Measurements from ENCODE around the gene SLCO2A1.

SLCO2A1 gene

DNA sequence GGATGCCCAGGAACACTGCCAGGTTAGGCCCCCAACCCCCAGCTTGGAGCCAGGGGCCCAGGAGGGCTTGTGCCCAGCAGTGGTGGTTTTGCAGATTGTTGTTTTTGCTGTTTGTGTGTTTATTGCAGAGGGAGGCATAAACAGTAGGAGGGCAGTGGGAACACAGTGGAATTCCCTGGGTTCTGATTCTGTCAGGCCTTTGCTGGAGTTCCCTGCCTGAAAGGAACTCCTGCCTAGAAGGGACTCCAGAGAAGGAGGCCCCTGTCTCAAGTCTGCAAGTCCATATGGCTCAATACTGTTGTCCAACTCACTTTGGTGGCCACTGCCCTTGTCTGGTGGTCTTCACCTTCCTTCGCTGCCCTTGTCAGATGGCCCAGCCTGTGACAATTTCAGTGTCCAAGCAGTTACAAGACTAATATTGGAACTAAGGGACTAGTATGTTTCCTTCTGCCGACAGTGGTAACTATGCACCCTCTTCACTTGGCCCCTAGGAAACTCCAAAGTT lies 86.6 kb downstream of the SLCO2A1 start:
- no peak for TF ChIP-seq ZNF274 (IDR thresholded peaks at IDR 0.05; ENCODE audit: low read depth, low read length)
- no peak overlapping the region for H3K4me3 ChIP-seq (ENCODE audit: low read length)

DNA sequence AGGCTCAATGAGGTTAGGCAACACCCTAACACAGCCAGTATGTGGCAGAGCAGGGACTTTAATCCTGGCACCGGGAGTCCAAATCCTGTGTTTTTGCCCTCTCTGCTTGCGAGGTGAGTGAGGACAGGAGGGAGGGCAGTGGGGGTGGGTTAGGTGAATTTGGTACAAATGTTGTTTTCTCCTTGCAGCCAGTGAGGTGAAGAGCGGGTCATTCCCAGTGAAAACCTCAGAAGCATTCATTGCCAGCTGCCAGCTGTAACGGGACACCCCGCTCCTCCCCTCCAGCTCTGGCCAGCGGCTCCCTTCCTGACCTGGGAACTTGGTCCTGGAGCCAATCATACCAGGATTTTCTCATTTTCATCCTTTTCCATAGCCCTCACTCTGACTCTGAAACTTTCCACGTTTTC lies 88.3 kb downstream of the SLCO2A1 start:
- H3K4me3 ChIP-seq (ENCODE audit: low read length), result no peak overlapping the region
- TF ChIP-seq ZNF274 (IDR thresholded peaks at IDR 0.05; ENCODE audit: low read depth, low read length), result no peak

DNA sequence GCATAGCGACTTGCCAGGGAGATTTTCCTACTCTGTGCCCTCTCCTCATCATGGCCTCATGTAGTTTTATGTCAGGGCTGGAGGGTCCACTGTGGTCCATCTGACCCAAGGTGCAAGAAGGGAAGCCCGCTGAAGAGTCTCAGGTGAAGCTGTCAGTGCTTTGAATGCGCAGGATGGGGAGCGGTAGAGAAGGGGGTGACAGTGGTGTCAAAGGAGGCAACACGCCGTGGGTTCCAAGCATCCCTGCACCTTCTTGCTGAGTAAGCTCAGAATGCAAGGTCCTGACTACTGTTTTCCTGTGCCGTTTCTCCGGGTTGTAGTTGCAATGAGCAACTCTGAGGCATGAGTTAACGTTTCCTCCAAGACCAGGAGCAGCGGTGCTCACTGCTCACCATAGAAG lies 89.2 kb downstream of the SLCO2A1 start:
- TF ChIP-seq ZNF274 (IDR thresholded peaks at IDR 0.05; ENCODE audit: low read depth, low read length), result no peak

DNA sequence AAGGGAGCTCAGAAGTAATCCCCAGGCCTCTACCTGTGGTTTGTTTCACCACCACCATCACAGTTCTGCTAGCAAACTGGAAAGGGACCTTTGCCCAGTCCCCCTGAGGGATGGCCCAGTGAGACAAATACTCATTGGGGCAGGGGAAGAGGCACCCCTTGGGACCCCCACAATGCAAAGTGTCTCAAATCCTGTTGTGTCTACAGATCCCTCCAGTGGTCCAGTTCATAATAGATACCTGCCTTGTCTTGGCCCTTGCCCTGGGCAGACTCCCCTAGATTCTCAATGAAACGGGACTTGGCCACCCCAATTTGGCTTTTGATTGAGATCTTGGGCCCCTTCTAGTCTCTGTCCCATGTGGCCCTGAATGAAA lies 90.3 kb downstream of the SLCO2A1 start:
- TF ChIP-seq ZNF274 (IDR thresholded peaks at IDR 0.05; ENCODE audit: low read depth, low read length), result no peak
- no peak overlapping the region for H3K4me3 ChIP-seq (ENCODE audit: low read length)

More for the DNA sequence above, 89.2 kb downstream of the SLCO2A1 start:
- no peak overlapping the region for H3K4me3 ChIP-seq (ENCODE audit: low read length)

DNA sequence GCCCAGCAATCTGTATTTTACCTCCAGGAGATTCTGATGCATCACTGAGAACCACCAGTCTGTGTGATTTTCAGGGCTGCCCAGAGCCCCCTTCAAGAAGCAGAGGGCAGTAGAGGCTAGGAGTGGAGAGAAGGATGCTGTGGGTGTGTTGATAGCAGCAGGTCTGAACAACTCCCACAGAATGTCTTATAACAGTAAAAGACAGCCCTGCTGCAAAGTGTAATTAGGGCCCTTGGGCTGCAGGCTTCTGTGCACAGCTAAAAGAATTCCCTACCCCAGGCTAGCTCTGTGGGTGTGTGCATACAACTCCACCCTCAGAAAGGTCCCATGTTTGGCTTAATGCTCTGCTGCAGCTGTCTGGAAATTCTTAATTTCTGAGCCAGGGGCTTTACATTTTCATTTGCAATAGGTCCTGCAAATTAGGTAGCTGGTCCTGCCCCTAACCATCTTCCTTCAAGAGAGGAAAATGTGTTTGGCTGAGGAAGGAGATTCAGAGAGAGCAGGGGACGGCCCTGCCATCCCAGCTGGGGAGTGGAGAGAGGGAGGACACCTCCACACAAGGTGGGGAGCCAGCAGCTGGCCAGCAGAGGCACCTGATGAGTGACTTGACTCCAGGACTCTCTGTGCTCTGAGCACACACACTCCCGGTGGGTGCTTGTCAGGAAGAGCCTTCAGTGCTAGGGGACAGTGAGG lies 90.8 kb downstream of the SLCO2A1 start:
- H3K4me3 ChIP-seq (ENCODE audit: low read length), result no peak overlapping the region
- TF ChIP-seq ZNF274 (IDR thresholded peaks at IDR 0.05; ENCODE audit: low read depth, low read length), result no peak

DNA sequence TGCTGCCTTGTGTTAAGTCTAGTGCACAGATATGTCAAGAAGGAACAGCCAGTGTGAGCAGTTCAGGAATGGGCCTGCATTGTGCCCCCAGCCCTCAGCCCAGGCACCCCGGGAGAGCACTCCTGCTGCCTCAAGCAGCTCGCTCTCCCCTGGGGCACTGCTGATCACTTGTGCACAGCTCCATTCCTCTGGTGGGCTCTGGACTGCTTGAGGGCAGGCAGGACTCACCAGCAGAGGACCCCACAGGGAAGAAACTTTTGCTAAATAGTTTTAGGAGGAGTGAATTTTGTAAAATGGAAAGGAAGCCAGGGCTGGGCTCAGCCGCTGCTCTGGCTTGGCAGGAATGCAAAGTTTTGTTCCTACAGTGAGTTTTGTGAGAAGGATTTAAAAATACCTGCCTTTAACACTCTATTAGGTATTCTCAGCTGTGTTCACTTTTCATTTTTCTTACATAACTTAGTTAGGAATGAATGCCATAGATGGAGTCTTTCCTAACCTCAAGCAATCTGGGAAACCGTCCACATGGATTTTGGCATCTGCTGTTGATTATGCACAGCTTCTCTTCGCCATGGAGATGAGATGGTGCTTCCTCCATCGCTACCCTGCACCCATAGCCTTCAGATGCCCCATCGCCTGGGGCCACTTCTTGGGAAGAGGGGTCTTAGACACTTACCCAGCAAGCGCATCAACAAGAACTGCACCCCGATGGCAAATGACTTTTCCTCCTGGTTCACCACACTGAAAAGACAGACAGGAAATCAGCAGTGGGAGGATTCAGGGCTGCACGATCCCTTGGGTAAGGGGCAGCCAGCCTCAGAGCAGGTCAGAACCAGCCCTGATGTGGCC lies 91.7 kb downstream of the SLCO2A1 start:
- H3K4me3 ChIP-seq (ENCODE audit: low read length), result no peak overlapping the region
- TF ChIP-seq ZNF274 (IDR thresholded peaks at IDR 0.05; ENCODE audit: low read depth, low read length), result no peak

DNA sequence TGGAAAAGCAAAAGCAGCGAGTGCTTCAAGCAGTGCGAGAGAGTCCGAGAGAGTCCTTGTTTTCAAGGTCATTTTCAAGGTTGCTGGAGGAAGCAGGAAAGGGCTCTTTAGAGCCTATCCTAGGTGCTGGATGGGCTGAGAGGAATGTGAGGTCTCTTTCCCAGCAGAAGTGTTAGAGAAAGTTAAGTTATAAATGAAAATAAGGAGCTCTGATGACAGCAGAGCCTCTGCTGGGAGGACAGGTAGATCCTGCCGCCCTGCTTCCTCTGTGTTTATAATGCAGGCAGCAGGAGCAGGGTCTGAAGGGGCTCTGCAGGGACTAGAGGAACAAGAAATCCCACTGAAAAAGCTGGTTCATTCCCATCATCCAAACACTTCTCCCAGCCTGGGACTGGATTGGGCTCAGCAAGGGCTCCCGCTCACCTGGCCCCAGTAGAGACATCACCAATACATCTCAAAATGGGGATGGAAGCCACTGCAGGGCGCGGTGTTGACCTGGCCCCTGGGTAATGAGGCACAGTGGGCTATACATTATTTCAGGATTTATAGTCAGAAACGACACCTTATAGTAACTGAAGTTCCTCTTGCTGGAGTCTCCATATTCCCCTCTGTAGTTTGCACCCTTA lies 92.6 kb downstream of the SLCO2A1 start:
- no peak overlapping the region for H3K4me3 ChIP-seq (ENCODE audit: low read length)
- TF ChIP-seq ZNF274 (IDR thresholded peaks at IDR 0.05; ENCODE audit: low read depth, low read length), result no peak

DNA sequence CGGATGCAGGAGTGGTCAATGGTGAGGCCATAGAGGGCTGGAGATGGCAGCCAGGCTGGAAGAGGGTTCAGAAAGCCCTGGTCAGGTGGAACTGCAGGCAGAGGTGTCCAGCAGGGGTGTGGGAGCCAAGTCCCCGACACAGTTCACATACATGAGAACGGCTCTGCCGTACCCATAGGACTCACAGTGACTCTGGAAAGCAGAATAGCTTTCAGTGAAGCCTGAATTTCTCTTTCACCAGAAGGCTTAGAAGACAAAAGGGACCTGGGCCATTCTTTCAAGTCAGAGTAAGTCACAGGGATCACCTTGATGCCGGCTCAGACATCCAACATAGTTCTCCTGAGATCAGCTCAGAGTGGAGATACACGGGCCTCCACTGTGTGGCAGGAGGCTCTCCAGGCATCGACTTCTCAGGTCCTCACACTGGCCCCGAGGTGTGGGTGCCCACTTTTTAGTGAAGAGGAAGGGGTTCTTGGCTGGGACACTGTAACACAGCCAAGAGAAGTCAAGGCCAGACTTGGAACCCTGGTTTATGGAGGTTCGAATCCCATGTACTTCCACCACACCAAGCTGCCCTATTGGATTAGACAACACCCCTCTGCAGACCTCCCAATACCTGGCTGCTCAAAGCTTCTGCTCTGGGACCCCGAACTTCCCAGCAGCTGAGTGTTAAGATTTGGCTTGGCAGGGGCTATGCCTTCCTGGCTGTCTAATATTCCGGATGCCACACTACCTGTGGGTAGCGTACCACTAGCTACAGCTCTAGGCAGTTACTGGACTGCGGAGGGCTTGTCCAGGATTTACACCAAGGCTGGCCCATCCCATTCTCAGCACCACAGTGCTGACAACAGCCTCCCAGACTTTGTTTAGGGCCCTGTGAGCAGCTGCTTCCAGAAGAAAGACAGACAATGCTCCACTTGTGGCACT lies 93.6 kb downstream of the SLCO2A1 start:
- TF ChIP-seq ZNF274 (IDR thresholded peaks at IDR 0.05; ENCODE audit: low read depth, low read length), result no peak
- H3K4me3 ChIP-seq (ENCODE audit: low read length), result no peak overlapping the region

DNA sequence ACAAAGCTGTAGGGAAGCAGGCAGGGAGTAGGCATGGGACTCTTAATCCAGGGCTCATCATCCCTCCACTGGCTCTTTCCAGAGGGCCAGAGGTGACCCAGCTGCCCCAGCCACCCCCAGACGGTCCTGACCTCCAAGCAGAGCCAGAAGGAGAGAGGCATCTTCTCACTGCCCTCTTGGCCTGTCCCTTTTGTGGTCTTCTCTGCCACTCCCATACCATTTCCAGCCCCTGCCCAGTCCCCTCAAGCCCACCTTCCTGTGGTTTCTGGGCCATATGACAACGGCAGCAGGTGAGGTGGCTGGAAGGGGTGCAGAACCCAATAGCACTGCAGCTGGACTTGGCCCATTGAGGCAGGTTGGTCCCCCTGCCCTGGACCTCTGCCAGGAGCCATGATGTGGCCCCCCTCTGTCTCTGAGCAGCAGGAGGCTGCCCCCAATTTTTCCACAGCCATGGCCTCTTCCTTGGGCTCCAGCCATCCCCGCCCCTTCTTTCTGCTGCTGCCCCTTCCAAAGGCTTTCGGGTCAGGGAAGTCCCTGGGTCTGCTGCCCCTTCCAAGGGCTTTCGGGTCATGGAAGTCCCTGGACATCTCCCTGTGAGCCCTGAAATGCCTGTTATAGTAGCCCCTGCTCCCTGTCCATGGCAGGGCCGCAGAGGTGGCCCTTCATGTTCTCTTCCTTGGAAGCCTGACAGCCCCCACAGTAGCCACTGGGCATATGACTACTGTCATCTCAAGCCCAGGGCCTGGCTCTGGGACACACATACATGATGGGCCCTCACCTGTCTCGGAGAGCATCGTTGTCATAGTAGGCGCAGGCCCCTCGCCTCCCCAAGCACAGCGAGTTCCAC lies 94.5 kb downstream of the SLCO2A1 start:
- no peak for TF ChIP-seq ZNF274 (IDR thresholded peaks at IDR 0.05; ENCODE audit: low read depth, low read length)
- no peak overlapping the region for H3K4me3 ChIP-seq (ENCODE audit: low read length)

DNA sequence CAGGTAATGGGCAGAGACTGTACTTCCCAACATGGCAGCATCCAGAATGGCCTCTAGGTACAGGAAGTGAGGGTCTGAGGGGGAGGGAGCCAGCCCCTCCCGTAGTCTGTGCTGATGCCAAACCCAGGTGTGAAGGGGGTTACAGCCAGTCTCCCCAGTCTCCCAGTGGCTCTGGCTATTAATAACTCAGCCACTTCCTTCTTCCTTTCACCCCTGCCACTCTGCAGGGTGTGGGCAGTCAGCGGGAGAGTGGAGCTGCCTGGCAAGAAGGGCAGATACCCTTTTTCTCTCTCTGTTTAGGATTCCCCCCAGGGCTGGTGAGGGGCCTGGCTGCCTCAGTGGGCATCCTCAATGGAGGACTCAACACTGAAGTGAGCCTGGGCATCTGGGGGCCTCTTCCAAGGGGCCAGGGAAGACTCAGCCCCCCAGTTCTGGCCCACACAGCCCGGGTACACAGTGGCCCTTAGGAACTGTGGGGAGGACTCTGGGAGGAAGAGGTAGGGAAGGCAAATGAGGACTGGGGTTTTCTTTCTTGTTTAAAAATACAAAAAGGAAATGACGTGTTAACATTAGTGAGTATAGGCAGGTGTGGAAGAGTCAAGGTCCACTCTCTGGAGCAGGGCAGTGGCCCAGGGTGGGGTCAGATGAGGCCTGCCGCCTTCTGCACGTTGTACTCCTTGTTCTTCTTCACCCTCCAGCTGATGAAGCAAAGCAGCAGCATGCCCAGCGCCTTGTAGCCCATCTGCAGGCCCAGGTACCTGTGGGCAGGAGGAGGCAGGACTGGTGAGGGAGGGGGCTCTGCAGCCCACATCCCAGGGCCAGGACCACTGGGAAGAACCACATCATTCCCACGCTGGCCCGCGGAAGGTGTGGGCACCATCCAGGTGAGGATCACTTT lies 95.4 kb downstream of the SLCO2A1 start:
- TF ChIP-seq ZNF274 (IDR thresholded peaks at IDR 0.05; ENCODE audit: low read depth, low read length), result no peak
- H3K4me3 ChIP-seq (ENCODE audit: low read length), result no peak overlapping the region

DNA sequence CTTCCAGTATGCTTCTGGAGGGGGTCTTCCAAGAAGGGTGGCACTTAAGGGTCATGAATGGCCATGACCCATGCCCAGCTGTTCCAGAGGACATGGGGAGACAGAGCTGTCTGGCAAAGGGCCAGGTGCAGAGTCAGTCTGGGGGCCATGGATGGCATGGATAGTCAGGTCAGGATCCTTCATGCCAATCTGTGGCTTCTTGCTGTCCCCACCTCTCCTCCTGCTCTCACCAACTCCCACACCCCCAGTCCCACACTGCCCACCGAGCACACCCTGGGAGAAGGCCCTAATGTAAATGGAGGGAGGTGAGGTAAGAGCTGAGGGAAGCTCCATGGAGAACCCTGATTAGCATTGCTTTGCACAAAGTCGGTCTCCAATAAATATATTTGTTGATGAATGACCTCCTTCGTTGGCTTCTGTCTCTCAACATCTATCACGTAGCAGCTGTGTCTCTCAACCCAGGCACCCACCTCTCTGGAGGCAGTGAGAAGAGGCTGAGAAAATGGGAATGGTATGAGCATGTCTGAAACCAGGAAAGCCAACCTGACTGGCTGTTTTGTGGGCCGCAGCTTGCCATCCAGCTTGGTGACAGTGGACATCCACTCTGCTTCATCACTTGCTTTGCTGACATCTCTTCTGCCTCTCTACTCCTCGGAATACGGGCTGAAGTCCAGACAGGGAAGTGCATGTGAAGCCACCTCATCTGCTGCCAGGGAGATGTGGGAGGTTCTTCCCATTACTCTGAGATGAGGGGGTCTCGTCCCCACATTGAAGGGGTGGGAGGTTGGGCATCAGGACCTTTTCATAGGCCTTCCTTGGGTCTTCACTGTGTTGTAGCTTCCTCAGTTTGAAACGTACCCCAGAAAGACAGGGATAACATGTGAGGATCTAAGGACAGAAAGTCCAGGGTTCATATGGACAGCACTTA lies 96.4 kb downstream of the SLCO2A1 start:
- no peak overlapping the region for H3K4me3 ChIP-seq (ENCODE audit: low read length)
- TF ChIP-seq ZNF274 (IDR thresholded peaks at IDR 0.05; ENCODE audit: low read depth, low read length), result no peak
